NCI-H1694 treated with DMSO at 0.1 percent for 48 hours (cell line): ENCODE measurements around the gene NUTM2A.
"Not testable (repeated sequence)": the region's sequence is repeated elsewhere in the genome, so short reads cannot be mapped to it uniquely, and the experiment has no call there.

Experiments used
- DNase-seq: peaks from one replicate; lab custom pipeline; 2025; lab: John Stamatoyannopoulos, UW

NUTM2A gene, protein sequence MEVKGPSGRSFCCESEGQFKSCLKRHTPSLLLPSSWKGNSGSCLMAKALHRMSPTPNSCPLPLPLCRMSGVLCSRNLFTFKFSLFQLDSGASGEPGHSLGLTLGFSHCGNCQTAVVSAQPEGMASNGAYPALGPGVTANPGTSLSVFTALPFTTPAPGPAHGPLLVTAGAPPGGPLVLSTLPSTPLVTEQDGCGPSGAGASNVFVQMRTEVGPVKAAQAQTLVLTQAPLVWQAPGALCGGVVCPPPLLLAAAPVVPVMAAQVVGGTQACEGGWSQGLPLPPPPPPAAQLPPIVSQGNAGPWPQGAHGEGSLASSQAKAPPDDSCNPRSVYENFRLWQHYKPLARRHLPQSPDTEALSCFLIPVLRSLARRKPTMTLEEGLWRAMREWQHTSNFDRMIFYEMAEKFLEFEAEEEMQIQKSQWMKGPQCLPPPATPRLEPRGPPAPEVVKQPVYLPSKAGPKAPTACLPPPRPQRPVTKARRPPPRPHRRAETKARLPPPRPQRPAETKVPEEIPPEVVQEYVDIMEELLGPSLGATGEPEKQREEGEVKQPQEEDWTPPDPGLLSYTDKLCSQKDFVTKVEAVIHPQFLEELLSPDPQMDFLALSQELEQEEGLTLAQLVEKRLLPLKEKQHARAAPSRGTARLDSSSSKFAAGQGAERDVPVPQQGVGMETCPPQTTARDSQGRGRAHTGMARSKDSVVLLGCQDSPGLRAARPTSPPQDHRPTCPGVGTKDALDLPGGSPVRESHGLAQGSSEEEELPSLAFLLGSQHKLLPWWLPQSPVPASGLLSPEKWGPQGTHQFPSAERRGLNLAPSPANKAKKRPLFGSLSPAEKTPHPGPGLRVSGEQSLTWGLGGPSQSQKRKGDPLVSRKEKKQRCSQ

GRCh38 chr10:87225148-87225547, at the start of gene NUTM2A:
Gene NUTM2A (plus strand): TSS chr10:87225448. CDS start chr10:87225831, 383 bp downstream.
- DNase-seq, result not testable (repeated sequence)

DNA sequence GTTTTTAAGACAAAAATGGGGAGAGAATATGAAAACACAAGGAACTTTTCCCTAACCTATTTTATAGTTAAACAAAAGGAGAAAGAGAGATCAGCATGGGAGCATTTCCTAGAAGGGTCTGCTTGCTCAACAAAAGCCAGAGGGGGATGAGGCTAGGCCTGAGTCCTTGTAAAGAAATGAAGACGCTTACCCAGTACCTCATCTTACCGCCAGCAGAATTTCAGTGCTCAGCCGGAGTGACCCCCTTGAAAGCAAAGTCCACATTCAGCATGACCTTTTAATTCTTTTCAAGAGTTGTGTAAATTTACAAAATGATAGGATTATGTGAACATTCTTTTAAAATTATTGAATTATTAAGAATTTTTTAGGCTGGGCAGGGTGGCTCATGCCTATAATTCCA, 47.7 kb upstream of the NUTM2A start:
- DNase-seq, result not testable (repeated sequence)

DNA sequence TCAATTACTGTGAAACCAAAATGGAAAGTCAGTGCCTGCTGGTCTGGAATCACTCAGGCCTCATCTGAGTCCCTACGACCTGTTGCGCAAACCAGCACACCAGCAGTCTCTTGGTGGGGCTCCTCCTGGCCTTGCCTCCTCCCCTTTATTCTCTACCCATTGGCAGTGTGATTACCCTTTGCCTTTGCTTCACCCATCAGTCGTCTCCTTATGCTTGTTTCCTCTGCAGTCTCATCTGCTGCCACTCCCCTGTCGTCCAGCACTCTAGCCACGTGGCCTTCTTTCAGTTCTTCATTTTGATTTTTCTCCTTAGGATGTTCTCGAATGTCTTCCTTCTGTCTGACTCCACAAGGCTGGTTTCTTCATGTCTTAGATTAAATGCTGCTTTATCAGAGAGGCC, 40.8 kb upstream of the NUTM2A start:
- DNase-seq, result not testable (repeated sequence)

- DNase-seq, result not testable (repeated sequence)
Observed at GRCh38 chr10:87186016-87186415, 39.2 kb upstream of the NUTM2A start.

- DNase-seq, result not testable (repeated sequence)
Observed at GRCh38 chr10:87187573-87187972, 37.7 kb upstream of the NUTM2A start.

- not testable (repeated sequence) for DNase-seq
Observed at GRCh38 chr10:87191841-87192240, 33.4 kb upstream of the NUTM2A start.

DNA sequence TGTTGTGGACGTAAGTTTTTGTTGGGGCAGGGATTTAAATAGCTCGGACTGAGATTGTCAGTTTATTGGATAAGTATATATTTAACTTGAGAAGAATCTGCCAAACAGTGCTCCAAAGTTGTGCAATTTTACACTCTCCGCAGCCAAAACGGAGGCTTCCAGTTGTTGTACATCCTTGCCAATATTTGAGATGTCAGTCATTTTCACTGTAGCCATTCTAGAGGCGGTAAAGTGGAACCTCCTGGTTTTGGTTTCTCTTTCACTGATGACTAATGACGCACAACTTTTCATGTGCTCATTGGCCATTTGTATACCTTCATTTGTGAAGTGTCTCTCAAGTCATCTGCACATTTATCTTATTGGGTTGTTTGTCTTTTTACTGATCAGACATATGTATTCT, 24.3 kb upstream of the NUTM2A start:
- not testable (repeated sequence) for DNase-seq

GRCh38 chr10:87204801-87205200, 20.4 kb upstream of the NUTM2A start:
- DNase-seq, result not testable (repeated sequence)

DNA sequence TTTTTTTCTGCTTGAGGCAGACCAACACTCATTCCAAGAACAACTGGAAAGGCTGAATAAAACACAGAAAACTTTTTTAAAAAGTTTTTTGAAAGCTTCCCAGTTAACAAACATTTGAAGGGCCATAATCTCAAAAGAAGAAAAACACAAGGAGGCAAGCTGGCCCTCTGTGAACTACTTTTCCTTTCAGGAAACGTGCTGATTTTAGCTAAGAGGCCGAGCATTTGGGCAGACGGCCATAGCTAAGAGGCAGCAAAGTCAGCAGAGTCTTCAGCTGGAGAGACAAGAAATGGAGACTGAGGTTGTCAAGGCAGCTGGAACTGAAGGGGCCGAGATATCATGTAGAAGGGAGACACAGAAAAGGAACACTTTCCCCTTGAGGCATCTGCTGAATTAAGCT, 18.3 kb upstream of the NUTM2A start:
- not testable (repeated sequence) for DNase-seq

DNA sequence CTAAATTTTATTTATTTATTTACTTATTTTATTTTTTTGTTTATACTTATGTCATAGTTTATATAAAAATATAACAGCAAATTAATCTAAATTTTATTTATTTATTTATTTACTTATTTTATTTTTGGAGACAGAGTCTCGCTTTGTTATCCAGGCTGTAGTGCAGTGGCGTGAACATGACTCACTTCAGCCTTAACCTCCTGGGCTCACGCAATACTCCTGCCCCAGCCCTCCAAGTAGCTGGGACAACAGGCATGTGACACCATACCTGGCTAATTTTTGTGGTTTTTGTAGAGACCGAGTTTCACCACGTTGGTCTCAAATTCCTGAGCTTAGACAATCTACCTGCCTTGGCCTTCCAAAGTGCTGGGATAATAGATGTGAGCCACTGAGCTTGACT, 14.9 kb upstream of the NUTM2A start:
- DNase-seq, result not testable (repeated sequence)

DNA sequence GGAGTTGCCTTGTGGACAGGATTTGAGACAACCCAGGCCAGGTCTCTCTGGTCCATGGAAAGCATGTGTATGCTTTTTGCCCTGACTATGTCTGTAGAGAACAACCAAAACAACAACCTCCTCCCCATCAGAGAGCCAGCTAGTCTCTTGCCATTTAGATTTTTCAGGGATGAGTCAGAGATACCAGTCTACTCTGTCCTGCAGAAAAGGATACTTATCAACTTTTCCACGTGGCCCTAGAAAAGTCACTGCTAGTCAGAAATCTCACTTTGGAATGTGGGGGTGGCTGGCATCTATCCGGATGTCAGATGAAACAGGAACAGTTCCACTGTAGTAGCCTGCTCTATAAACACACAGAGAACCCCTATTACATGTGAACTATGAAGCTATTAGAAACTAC, 13.4 kb upstream of the NUTM2A start:
- not testable (repeated sequence) for DNase-seq

DNA sequence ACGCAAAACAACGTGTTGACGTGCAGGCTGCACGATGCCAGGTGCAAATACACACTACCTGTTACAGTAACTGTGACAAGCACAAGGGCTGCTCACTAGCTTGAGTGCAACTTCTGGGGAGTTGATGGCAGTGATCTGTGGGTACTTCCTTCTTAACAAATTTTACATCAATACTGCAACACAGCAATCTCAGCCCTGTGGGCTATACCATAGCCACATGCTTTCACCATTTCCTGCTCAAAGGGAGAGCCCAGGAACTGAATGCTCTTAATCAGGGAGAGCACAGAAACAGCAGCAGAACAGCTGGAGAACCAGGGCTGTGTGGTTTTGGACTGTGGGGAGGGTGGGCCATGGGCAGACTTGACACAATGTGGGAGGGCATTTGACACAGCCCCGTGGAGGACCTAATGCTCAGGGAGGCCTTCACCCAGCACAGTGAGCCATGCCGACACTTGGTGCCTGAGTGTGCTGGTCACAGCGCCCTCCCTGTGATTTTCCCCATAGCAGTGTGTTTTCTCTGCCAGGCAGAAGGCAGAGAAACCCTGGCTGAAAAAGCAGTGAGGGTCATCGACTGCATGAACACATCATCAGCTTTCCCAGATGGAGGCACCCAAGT, 12.0 kb upstream of the NUTM2A start:
- DNase-seq, result not testable (repeated sequence)

DNA sequence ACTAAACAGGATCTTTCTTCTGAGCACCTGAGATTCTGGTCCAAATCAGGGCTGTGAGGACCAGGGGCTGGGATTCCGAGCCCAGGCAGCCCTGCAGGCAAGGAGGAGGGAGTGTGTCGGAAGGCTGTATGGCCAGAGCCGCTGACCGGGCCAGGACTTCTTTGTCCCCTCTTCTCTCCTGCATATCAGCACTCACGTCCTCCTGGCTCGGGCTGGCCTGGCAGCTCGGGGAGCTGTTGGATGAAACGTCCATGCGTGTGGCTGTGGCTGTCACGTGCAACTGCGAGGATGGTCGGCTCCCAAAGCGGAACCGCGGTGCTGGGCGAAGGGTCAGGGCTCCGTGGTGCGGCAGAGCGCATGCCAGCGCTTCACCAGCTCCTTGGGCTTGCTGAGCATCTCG, 11.4 kb upstream of the NUTM2A start:
- DNase-seq, result not testable (repeated sequence)

GRCh38 chr10:87216120-87216519, 9.1 kb upstream of the NUTM2A start:
- DNase-seq, result not testable (repeated sequence)

GRCh38 chr10:87219370-87219769, 5.9 kb upstream of the NUTM2A start:
- DNase-seq, result not testable (repeated sequence)

GRCh38 chr10:87222789-87223188, 2.5 kb upstream of the NUTM2A start:
- not testable (repeated sequence) for DNase-seq

GRCh38 chr10:87228247-87228646, 3.0 kb downstream of the NUTM2A start:
- DNase-seq, result not testable (repeated sequence)

DNA sequence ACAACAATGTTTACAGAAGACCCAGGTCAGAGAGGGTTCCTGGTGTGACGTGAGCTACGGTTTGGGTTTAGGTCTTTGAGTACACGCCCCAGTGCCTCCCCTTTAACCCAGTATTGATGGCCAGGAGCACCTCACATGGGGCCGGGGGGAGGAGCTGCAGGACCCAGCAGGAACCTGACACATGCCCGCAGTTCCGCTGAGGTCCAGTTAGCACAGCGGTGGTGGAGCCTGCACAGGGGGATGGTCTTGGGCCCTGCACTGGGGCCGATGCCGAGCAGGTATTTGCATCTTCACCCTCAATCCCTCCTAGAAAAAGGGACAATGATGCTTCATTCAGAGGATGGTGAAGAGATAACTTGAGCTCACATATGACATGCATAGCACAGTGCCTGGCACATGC, 4.0 kb downstream of the NUTM2A start:
- not testable (repeated sequence) for DNase-seq

GRCh38 chr10:87234854-87235253, 9.6 kb downstream of the NUTM2A start:
- not testable (repeated sequence) for DNase-seq

- not testable (repeated sequence) for DNase-seq
Observed at GRCh38 chr10:87237244-87237643, 12.0 kb downstream of the NUTM2A start.

DNA sequence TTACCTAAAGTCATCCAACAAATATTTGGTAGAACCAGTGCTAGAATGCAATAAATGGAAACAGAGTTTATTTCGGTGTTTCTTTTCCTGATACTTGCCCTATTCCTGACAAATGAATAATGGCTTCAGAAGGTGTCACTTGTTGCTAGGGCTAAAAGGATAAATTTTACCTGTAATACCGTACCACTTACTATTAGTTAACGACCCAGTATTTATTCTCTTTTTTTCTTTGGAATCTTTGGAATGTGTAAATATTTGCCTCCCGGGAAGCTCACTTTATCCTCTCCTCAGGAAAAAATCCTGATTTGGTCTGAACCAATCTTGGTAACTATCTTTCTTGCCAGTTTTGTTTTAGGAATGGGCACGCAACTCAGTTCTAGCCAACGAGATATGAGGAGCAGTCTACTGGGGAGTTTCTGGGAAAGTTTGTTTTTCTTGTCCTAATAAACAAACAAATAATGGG, 14.1 kb downstream of the NUTM2A start:
- not testable (repeated sequence) for DNase-seq

- DNase-seq, result not testable (repeated sequence)
Observed at GRCh38 chr10:87242192-87242591, 16.9 kb downstream of the NUTM2A start.
